ENCODE results near the gene COL5A1.

- TF ChIP-seq CTCF (conservative IDR thresholded peaks at IDR 0.05) (no peak), ZFX (IDR thresholded peaks at IDR 0.05) (no peak)
These were observed 67.1 kb downstream of the COL5A1 start for GRCh38 chr9:134708672-134709038.

Data from C4-2B (cell line).